GM21723 (cell line): ENCODE measurements around the gene LRRC28.
"Not testable (repeated sequence)": the region's sequence is repeated elsewhere in the genome, so short reads cannot be mapped to it uniquely, and the experiment has no call there.

Experiments
- ATAC-seq: cut with Tn5 transposase; IDR thresholded peaks from one replicate; pipeline ENCODE4 v1.9.1; 2021; ENCODE audit warnings: mild to moderate bottlenecking, moderate library complexity; ENCODE audit not compliant: unreplicated experiment

Gene LRRC28

GRCh38 chr15:99250857-99251841 is at the start of gene LRRC28:
TSS of gene LRRC28 (plus strand) at chr15:99251481. CDS start at chr15:99255958, 4,477 bp downstream.
- peak; percentile 93 for ATAC-seq

GRCh38 chr15:99202176-99202552 is 49.1 kb upstream of the LRRC28 start:
- no peak for ATAC-seq

- ATAC-seq: no peak
Measured at GRCh38 chr15:99207672-99208071, 43.6 kb upstream of the LRRC28 start.

- no peak for ATAC-seq
Measured at GRCh38 chr15:99209326-99209725, 42.0 kb upstream of the LRRC28 start.

GRCh38 chr15:99210334-99210733 is 40.9 kb upstream of the LRRC28 start:
- no peak for ATAC-seq

- ATAC-seq: no peak
Measured at GRCh38 chr15:99211926-99212325, 39.4 kb upstream of the LRRC28 start.

GRCh38 chr15:99212406-99212805 is 38.9 kb upstream of the LRRC28 start:
- no peak for ATAC-seq

- peak; percentile 82 for ATAC-seq
Measured at GRCh38 chr15:99213187-99213811, 38.0 kb upstream of the LRRC28 start.

GRCh38 chr15:99224372-99225214 is 26.7 kb upstream of the LRRC28 start:
- ATAC-seq: no peak

GRCh38 chr15:99226802-99227201 is 24.5 kb upstream of the LRRC28 start:
- ATAC-seq: no peak

- no peak for ATAC-seq
Measured at GRCh38 chr15:99228120-99228770, 23.0 kb upstream of the LRRC28 start.

GRCh38 chr15:99230867-99231266 is 20.4 kb upstream of the LRRC28 start:
- no peak for ATAC-seq

- no peak for ATAC-seq
Measured at GRCh38 chr15:99232740-99233139, 18.5 kb upstream of the LRRC28 start.

GRCh38 chr15:99234160-99234559 is 17.1 kb upstream of the LRRC28 start:
- not testable (repeated sequence) for ATAC-seq

- no peak for ATAC-seq
Measured at GRCh38 chr15:99238849-99239248, 12.4 kb upstream of the LRRC28 start.

GRCh38 chr15:99239545-99240198 is 11.6 kb upstream of the LRRC28 start:
- ATAC-seq: peak; percentile 92

GRCh38 chr15:99241752-99242151 is 9.5 kb upstream of the LRRC28 start:
- no peak for ATAC-seq

GRCh38 chr15:99244306-99244705 is 7.0 kb upstream of the LRRC28 start:
- no peak for ATAC-seq

GRCh38 chr15:99247062-99247461 is 4.2 kb upstream of the LRRC28 start:
- no peak for ATAC-seq
